ENCODE results near the gene PRICKLE4. TPM values are rescaled to one million over a fixed set of nuclear protein-coding genes. Genes with fewer than 3 reads are reported as not detected.

Gene PRICKLE4
- total RNA-seq, 6 experiments from 2014 or later, result 0.30 to 0.68 (median 0.31) TPM; not detected in 3

DNA sequence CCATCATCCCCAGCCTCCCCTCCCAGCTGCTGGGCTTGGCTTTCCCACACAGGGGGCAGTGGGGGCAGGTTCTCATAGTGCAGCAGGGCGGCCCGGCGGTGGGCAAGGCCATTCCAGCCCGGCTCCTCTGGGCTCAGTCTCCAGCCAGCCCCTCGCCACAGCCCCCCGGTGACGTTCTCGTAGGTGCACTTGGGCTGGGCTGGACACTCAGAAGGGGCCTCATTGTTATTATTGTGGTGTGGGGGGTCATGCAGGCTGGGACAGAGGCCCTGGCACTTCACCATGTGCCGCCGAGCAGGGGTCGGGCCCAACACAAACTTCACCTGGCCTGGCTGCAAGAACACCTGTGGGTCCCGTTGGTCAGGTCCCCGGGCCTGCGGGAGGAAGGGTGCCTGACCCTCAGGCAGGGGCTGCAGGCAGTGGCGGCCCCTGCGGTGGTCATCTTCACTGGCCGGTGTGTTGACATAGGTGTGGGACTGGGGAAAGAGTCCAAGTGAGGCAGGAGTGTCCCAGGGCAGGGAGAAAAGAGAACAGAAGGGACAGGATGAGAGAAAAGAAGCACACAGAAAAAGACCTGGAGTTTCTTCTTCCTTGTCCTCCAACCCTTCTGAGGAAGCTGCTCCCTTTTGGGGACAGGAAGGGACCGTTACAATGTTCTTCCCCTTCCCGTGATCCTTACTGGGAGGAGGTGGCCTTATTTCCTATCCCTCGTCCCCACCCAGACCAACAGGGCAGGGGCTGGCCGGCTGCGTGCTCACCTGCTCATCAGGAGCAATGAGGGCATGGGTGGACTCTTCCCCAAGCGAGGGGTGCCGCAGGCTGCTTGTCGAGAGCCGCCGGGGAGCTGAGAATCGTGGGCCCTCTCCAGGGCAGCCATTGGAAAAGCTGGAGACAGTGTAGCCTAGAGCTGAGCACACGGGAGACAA lies 9.3 kb upstream of the PRICKLE4 start:
- no peak overlapping the region for H3K27ac Mint-ChIP-seq
- DNase-seq, result no peak
- TF ChIP-seq, protein P1, sequence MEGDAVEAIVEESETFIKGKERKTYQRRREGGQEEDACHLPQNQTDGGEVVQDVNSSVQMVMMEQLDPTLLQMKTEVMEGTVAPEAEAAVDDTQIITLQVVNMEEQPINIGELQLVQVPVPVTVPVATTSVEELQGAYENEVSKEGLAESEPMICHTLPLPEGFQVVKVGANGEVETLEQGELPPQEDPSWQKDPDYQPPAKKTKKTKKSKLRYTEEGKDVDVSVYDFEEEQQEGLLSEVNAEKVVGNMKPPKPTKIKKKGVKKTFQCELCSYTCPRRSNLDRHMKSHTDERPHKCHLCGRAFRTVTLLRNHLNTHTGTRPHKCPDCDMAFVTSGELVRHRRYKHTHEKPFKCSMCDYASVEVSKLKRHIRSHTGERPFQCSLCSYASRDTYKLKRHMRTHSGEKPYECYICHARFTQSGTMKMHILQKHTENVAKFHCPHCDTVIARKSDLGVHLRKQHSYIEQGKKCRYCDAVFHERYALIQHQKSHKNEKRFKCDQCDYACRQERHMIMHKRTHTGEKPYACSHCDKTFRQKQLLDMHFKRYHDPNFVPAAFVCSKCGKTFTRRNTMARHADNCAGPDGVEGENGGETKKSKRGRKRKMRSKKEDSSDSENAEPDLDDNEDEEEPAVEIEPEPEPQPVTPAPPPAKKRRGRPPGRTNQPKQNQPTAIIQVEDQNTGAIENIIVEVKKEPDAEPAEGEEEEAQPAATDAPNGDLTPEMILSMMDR (IDR thresholded peaks at IDR 0.05), result no peak
- H3K36me3 Mint-ChIP-seq (ENCODE audit: low read depth), result no peaks in the 10 kb centered on the region; the same call in 1 of the 2 replicates
- no peaks in the 10 kb centered on the region for H3K9me3 Mint-ChIP-seq
- peaks cover 27% of the 10 kb centered on the region for H3K4me1 Mint-ChIP-seq (ENCODE audit: low read depth)
- peaks cover 1% of the 10 kb centered on the region; the same call in 1 of the 2 replicates for H3K27me3 Mint-ChIP-seq (ENCODE audit: insufficient read depth)
- no peak overlapping the region for H3K4me3 Mint-ChIP-seq

DNA sequence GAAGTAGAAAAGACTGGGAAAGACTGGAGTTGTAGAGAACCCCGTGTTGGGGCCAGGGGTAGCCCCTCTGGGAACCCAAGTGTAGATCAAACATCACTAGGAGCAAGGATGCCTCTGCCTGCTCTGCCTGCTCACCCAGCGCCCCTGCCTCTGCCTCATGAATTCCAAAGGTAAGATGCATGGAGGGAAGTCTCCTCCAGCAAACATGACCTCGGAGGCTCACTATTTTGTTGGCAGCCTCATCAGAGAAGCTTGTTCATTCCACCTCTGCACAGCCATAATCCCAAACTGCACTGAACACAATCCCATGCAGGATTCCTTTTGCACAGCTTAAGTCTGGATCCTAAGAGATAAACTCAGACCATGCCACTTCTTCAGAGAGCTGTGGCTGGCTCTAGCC lies 5.7 kb upstream of the PRICKLE4 start:
- no peaks in the 10 kb centered on the region; the same call in 1 of the 2 replicates for H3K36me3 Mint-ChIP-seq (ENCODE audit: low read depth)
- peaks cover 7% of the 10 kb centered on the region for H3K4me1 Mint-ChIP-seq (ENCODE audit: low read depth)
- no peak overlapping the region for H3K4me3 Mint-ChIP-seq
- DNase-seq, result peak; percentile 25
- no peaks in the 10 kb centered on the region for H3K9me3 Mint-ChIP-seq
- H3K27me3 Mint-ChIP-seq (ENCODE audit: insufficient read depth), result no peaks in the 10 kb centered on the region; the same call in none of the 2 replicates
- no peak overlapping the region for H3K27ac Mint-ChIP-seq
- TF ChIP-seq, protein P1 (IDR thresholded peaks at IDR 0.05), result no peak

DNA sequence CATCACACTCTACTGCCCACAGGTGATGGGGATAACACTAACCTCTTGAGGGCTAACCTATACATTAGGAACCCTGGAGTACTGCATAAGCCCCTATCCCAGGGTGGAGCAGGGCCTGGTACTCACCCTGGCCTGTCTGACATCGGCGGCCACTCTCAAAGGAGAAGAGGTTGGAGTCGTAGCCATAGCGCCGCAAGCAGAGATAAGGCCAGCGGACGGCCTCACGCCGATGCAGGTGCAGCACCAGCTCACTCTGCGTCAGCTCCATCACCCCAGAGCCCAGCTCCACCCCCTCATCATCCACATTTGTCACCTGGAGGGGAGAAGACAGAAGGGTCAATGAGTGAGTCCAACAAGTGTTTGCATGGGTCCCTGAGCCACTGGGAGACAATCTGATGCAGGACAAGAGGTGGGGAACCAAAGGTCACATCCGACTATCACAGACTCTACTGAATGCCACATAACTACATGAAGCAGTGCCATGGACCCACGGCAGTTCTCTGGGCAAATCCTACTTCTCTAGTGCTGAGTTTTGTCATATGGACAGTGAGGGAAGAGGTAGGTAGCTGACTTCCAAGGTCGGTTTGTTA lies 5.2 kb upstream of the PRICKLE4 start:
- no peak overlapping the region for H3K4me3 Mint-ChIP-seq
- H3K27ac Mint-ChIP-seq, result no peak overlapping the region
- H3K4me1 Mint-ChIP-seq (ENCODE audit: low read depth), result peaks cover 7% of the 10 kb centered on the region
- H3K27me3 Mint-ChIP-seq (ENCODE audit: insufficient read depth), result no peaks in the 10 kb centered on the region; the same call in none of the 2 replicates
- TF ChIP-seq, protein P1 (IDR thresholded peaks at IDR 0.05), result no peak
- H3K36me3 Mint-ChIP-seq (ENCODE audit: low read depth), result no peaks in the 10 kb centered on the region; the same call in 1 of the 2 replicates
- DNase-seq, result no peak
- no peaks in the 10 kb centered on the region for H3K9me3 Mint-ChIP-seq

DNA sequence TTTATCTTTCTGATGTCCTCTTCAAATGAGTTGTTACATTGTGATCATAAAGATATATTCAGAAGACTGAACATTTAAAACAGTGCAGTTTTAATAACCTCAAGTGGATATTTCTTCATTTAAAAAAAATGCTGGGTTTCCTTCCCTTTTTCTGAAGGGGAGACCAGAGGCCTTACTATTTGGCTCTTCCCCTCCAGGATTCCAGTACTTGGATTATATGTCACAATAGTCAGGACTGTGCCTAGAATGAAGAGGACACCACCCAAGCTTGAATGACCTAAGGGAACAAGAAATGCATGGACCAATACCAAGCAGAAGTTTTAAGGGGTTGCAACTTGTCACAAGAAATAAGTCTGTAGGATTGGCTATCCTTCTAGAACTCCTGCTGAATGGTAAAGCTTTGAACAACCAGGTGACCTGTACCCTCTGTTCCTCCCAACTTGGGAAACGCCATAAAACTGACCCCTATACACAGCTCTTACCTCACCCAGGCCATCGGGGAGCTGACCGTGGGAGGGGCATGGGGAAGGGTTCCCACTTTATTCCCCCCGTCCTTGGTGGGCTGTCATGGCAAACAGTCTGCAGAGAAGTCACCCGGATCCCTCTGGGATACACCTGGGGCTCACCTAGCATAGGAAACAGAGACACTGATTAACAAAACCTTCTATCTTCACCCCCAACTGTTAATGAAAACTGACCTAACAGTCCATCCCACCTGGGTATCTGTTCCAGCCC lies 2.9 kb upstream of the PRICKLE4 start:
- TF ChIP-seq, protein P1 (IDR thresholded peaks at IDR 0.05), result no peak
- Mint-ChIP-seq H3K36me3 (ENCODE audit: low read depth) (no peaks in the 10 kb centered on the region; the same call in 1 of the 2 replicates), H3K27ac (no peak overlapping the region), H3K9me3 (no peaks in the 10 kb centered on the region), H3K4me3 (peak overlapping the region; percentile 35; the same call in 1 of the 2 replicates), H3K4me1 (ENCODE audit: low read depth) (peaks cover 14% of the 10 kb centered on the region), H3K27me3 (ENCODE audit: insufficient read depth) (no peaks in the 10 kb centered on the region; the same call in none of the 2 replicates)
- DNase-seq, result no peak

DNA sequence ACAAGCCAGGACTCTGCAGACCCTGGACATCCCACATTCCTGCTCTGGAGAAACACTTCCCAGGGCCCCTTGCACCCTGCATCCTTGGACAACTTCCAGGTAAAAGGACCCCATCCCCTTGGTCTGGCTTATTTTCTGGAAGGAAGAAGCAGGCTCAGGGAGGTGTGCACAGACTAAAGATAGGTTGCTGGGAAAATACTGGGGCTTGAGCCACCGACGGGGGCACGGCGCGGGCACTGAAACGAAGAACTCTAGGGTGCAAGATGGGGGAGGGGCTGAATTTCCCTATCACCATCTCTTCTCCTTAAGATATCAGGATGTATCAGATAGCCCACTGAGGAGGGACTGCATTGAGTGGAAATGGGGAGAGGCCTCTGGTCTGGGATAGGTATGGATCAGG lies 1.7 kb upstream of the PRICKLE4 start:
- no peaks in the 10 kb centered on the region; the same call in 1 of the 2 replicates for H3K36me3 Mint-ChIP-seq (ENCODE audit: low read depth)
- peak overlapping the region; percentile 50; the same call in 1 of the 2 replicates for H3K27ac Mint-ChIP-seq
- no peak for DNase-seq
- peaks cover 14% of the 10 kb centered on the region for H3K4me1 Mint-ChIP-seq (ENCODE audit: low read depth)
- no peaks in the 10 kb centered on the region for H3K9me3 Mint-ChIP-seq
- peak overlapping the region; percentile 94 for H3K4me3 Mint-ChIP-seq
- TF ChIP-seq, protein P1 (IDR thresholded peaks at IDR 0.05), result no peak
- H3K27me3 Mint-ChIP-seq (ENCODE audit: insufficient read depth), result no peaks in the 10 kb centered on the region; the same call in none of the 2 replicates
